NT2/D1 (cell line): ENCODE results near the gene PPT2.

Experiments used
- SUZ12 ChIP-seq: IDR thresholded peaks from 2 replicates; pipeline ENCODE4 v1.6.1; 2011; ENCODE audit not compliant: insufficient read length, insufficient read depth; ENCODE audit errors: extremely low read depth
- YY1 ChIP-seq: IDR thresholded peaks from 2 replicates; pipeline ENCODE4 v1.6.1; 2011; ENCODE audit not compliant: insufficient read length, insufficient read depth
- ZNF274 ChIP-seq: IDR thresholded peaks from 2 replicates; pipeline ENCODE4 v1.6.1; 2011; ENCODE audit warnings: mild to moderate bottlenecking, low read depth, low read length

GRCh38 chr6:32171234-32171633, 17.3 kb downstream of the PPT2 start:
- TF ChIP-seq ZNF274 (no peak), SUZ12 (no peak), YY1 (no peak)
